Neutrophil (primary cell): ENCODE data around the gene USB1.
"Not testable (repeated sequence)": the region's sequence is repeated elsewhere in the genome, so short reads cannot be mapped to it uniquely, and the experiment has no call there.

Source experiments
- H3K27ac ChIP-seq: fragments of 200-600 bp; sonication (generic); 2 replicates; pipeline ENCODE4 v1.5.1; 2016; ENCODE audit warnings: mild to moderate bottlenecking, moderate library complexity
- H3K27me3 ChIP-seq: fragments of 200-600 bp; sonication (generic); 2 replicates; pipeline ENCODE4 v1.6.0; 2016; ENCODE audit warnings: mild to moderate bottlenecking
- H3K36me3 ChIP-seq: fragments of 200-600 bp; sonication (generic); 2 replicates; pipeline ENCODE4 v1.5.1; 2017
- H3K4me1 ChIP-seq, 2 experiments: fragments of 200-600 bp in 1 of 2; sonication (generic) in 1 of 2; 1 replicate in 1 of 2; 2 replicates in 1 of 2; pipeline versions ENCODE4 v1.5.1 to v1.6.1; 2013 to 2016; ENCODE audit warnings: low read depth in 1 of 2, low read length in 1 of 2, mild to moderate bottlenecking in 1 of 2, moderate library complexity in 1 of 2; ENCODE audit not compliant: control insufficient read depth in 1 of 2, insufficient read depth in 1 of 2
- H3K4me3 ChIP-seq, 2 experiments: fragments of 200-600 bp in 1 of 2; sonication (generic) in 1 of 2; 1 replicate in 1 of 2; 2 replicates in 1 of 2; pipeline ENCODE4 v1.5.1; 2013 to 2016; ENCODE audit warnings: low read depth in 1 of 2, low read length in 1 of 2, mild to moderate bottlenecking in 1 of 2, moderate library complexity in 1 of 2
- H3K9me3 ChIP-seq: fragments of 200-600 bp; sonication (generic); 2 replicates; pipeline ENCODE4 v1.5.1; 2016
- CTCF ChIP-seq: fragments of 200-600 bp; sonication (generic); IDR thresholded peaks from 2 replicates; pipeline ENCODE4 v1.5.1; 2016; ENCODE audit warnings: antibody characterized with exemption

Gene USB1

GRCh38 chr16:58002936-58003335 is 1.7 kb downstream of the USB1 start:
- H3K4me1 ChIP-seq = peaks cover 28 to 32% of the 10 kb centered on the region in 2 experiments
- no peaks in the 10 kb centered on the region for H3K27me3 ChIP-seq
- no peak overlapping the region for H3K27ac ChIP-seq
- no peak overlapping the region for H3K4me3 ChIP-seq
- peaks cover 31% of the 10 kb centered on the region for H3K36me3 ChIP-seq
- no peak for TF ChIP-seq CTCF
- no peaks in the 10 kb centered on the region for H3K9me3 ChIP-seq

- H3K4me3 ChIP-seq, H3K27ac ChIP-seq, H3K27me3 ChIP-seq, H3K9me3 ChIP-seq: not testable (repeated sequence)
- H3K4me1 ChIP-seq = peaks cover 10 to 14% of the 10 kb centered on the region in 2 experiments
- H3K36me3 ChIP-seq = peaks cover 31% of the 10 kb centered on the region
Measured at GRCh38 chr16:58004736-58005135, 3.5 kb downstream of the USB1 start.

- TF ChIP-seq CTCF = no peak
- Histone ChIP-seq H3K27me3 (no peaks in the 10 kb centered on the region), H3K4me3 (no peak overlapping the region), H3K27ac (no peak overlapping the region), H3K4me1 (no peaks in the 10 kb centered on the region), H3K36me3 (peaks cover 58% of the 10 kb centered on the region), H3K9me3 (no peaks in the 10 kb centered on the region)
Measured at GRCh38 chr16:58009856-58010416, 8.7 kb downstream of the USB1 start.

- H3K27ac ChIP-seq = no peak overlapping the region
- H3K27me3 ChIP-seq = no peaks in the 10 kb centered on the region
- H3K36me3 ChIP-seq = peaks cover 66% of the 10 kb centered on the region
- no peak overlapping the region for H3K4me3 ChIP-seq
- no peaks in the 10 kb centered on the region for H3K9me3 ChIP-seq
- H3K4me1 ChIP-seq = no peaks in the 10 kb centered on the region
- TF ChIP-seq CTCF = no peak
Measured at GRCh38 chr16:58010886-58011285, 9.7 kb downstream of the USB1 start.

- Histone ChIP-seq H3K36me3 (peaks cover 74% of the 10 kb centered on the region), H3K4me3 (no peak overlapping the region), H3K27me3 (no peaks in the 10 kb centered on the region), H3K4me1 (no peaks in the 10 kb centered on the region), H3K27ac (no peak overlapping the region), H3K9me3 (no peaks in the 10 kb centered on the region)
- TF ChIP-seq CTCF = no peak
Measured at GRCh38 chr16:58011652-58012051, 10.4 kb downstream of the USB1 start.

- Histone ChIP-seq H3K9me3 (no peaks in the 10 kb centered on the region), H3K27me3 (no peaks in the 10 kb centered on the region), H3K36me3 (peaks cover 80% of the 10 kb centered on the region), H3K4me1 (no peaks in the 10 kb centered on the region), H3K4me3 (no peak overlapping the region), H3K27ac (no peak overlapping the region)
- no peak for TF ChIP-seq CTCF
Measured at GRCh38 chr16:58012481-58012880, 11.3 kb downstream of the USB1 start.
